Effector CD8-positive, alpha-beta T cell (primary cell): ENCODE results near the gene NEK11.

Experiments
- DNase-seq: peaks from one replicate; lab custom pipeline; 2025; lab: John Stamatoyannopoulos, UW

The NEK11 gene

GRCh38 chr3:131141770-131142169 is 115.1 kb downstream of the NEK11 start:
- no peak for DNase-seq

- DNase-seq, result no peak
These were observed 115.9 kb downstream of the NEK11 start for GRCh38 chr3:131142580-131142979.

DNA sequence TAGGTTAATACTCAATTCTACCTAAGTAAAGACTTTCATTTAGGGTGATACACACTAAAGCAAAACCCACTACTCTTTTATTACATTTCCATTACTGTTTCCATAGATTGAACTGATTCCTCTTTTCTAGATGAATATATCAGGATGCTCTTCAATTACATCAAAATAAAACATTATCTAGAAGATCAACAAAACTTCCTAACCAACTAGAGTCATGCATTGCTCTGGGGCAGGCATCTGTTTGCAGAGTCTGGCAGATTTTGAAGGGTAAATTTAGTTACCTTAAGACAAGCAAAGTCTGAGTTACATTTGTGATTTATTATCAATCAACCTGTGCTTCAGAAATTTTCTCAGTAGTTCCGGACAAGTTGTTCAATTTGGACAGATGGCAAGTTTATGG is 117.1 kb downstream of the NEK11 start:
- DNase-seq, result no peak

DNA sequence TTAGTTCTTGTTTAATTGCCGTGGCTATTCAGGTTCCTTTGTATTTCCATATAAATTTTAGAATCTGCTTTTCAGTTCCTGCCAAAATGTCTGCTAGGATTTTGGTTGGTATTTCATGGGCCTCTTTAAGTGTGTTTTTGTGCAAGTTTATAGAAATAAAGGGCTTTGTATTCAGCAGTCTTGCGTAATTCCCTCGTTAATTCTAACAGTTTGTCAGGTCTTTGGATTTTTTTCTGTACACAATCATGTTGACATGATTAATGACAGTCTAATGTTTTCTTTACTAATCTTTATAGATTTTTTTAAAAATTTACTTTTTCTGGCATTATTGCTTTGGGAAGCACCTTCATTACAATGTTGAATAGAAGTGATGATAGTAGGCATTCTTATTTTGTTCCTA is 120.9 kb downstream of the NEK11 start:
- DNase-seq, result no peak

GRCh38 chr3:131158434-131158833 is 131.8 kb downstream of the NEK11 start:
- no peak for DNase-seq

GRCh38 chr3:131162516-131162915 is 135.8 kb downstream of the NEK11 start:
- no peak for DNase-seq

DNA sequence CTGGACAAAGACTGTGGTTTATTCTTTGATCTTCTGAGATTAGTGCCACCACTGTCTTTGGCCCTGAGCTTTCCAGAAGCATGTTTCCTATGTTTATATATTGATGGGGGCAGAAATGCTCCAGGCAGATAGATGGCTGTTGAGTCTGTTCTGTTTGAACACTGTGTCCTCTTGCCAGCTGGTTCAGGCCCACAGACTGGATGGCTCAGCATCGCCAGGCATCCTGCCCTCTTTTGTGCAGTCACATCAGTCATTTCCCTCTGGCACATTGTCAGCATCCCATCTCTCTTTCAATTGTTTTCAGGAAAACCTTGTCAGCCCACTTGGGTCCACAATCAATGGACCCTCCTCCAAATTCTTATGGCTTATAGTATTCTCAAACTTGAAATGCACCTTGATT is 141.2 kb downstream of the NEK11 start:
- no peak for DNase-seq

DNA sequence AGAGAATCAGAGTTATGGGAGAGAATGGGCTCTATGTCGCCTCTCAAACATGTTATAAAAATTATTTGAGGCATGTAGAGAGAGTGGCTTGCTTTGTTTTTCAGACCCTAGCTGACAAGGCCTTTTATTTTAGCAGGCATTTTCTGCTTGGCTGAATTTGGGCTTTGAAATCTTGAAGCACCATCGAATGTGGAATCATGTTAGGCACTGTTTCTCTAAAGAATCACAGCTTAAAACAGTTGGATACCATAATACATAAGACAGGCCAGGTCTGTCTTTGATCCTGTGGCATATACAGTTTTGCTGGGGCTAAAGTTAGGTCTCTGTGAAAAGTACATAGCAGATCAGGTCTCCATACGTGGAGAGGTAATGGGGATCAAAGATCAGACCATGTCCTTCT is 142.7 kb downstream of the NEK11 start:
- DNase-seq, result no peak

DNA sequence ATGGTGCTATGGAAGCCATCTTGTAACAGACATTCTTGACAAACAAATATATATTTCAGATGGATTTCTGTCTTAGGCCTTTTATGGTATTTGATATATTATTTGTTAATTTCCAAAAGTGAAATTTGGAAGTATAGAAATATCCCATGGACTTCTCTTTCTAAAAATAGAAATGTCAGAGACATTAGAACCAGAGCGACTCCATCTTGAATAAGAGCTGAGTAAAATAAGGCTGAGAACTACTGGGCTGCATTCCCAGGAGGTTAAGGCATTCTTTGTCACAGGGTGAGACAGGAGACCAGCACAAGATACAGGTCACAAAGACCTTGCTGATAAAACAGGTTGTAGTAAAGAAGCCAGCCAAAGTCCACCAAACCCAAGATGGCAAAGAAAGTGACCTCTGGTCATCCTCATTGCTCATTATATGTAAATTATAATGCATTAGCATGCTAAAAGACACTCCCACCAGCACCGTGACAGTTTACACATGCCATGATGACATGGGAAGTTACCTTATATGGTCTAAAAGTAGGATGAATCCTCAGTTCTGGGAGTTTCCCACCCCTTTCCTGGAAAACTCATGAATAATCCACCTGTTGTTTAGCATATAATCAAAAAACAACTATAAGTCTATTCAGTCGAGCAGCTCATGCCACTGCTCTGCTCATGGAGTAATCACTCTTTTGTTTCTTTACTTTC is 146.0 kb downstream of the NEK11 start:
- DNase-seq, result no peak

- DNase-seq, result no peak
These were observed 148.1 kb downstream of the NEK11 start for GRCh38 chr3:131174752-131175151.

DNA sequence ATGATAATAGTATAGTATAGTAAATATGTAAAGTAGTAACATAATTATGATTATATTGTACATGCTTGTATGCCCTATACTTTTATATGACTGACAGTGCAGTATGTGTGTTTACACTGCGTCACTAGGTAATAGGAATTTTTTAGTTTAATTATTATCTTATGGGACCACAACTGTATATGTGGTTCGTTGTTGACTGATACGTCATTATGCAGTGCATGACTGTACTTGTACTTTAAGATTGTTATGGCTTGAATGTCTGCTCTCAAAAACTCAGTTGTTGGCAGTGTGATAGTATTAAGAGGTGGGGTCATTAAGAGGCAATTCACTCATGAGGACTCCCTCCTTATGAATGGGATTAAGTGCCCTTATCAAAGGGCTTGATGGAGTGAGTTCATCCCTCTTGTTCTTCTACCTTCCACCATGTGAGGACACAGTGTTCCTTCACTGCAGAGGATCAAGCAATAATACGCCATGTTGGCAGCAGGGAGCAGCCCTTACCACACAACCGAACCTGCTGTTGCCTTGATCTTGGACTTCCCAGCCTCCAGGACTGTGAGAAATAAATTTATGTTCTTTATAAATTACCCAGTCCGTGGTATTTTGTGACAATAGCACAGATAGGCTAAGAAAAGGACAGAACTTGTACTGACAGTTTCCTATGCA is 152.2 kb downstream of the NEK11 start:
- no peak for DNase-seq

- no peak for DNase-seq
These were observed 166.0 kb downstream of the NEK11 start for GRCh38 chr3:131192701-131193100.

DNA sequence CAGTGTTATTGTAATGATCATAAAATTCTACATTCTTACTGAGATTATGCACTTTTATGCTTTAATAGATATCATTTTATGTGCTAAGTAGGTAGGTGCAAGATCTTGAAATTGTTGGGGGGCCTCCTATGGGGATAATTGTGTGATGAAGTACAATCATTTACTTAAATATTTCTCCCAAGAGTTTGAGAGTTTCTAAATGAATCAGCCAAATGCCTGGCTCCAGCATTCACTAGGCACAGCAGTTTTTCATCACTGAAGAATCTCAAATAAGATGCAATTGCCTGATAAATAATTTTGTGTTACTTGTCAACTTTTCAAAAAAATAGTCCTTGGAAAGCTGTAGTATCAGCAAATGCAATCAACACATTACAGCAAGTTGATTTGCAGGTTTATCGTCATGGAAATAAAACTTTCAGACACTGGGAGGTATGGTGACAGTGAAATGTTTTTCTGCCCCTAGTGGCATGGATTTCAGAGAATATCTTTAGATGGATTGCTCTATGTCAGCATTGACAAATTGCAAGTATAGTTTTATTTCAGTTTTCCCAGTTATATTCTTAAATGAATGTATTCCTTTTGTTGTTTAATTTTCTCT is 167.1 kb downstream of the NEK11 start:
- no peak for DNase-seq

DNA sequence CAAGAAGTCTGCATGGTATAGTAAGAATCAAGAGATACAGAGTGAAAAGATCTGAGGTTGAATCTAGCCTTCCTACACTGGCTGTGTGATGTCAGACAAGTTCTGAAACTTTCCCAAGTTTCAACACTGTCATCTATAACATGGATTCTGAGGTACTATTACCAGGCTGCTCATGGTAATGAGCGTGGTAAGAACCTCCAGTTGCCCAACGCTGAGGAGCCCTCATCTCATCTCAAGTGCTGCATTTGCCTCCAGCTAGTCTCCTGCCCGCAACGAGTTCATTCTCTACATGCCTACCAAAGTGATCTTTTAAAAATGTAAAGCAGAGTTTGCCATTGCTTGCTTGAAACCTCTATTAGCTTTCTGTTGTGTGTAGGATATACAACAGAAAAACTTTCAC is 168.1 kb downstream of the NEK11 start:
- DNase-seq, result no peak

DNA sequence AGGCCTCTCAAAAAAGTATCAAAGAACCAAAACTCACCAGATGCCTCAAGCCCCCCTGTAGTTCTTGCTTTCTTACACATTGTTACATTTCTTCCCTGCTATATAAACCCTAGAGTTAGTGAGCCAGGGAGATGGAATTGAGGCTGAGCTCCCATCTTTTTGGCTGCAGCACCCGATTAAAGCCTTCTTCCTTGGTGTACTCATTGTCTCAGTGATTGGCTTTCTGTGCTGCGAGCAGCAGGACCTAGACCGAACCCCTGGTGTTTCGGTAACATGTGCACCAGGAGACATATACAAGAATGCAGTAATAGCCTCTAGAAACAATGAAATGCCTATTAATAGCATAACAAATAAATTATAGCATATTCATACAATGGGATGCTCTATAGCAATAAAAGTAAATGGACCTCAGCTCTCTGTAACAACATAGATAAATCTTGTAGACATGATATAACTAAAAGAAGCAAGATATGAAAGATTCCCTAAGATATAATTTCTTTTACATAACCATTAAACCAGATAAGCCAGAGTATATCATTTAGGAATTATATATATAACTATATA is 174.0 kb downstream of the NEK11 start:
- DNase-seq, result no peak

- no peak for DNase-seq
These were observed 189.7 kb downstream of the NEK11 start for GRCh38 chr3:131216330-131216729.

- DNase-seq, result no peak
These were observed 190.1 kb downstream of the NEK11 start for GRCh38 chr3:131216801-131217200.

DNA sequence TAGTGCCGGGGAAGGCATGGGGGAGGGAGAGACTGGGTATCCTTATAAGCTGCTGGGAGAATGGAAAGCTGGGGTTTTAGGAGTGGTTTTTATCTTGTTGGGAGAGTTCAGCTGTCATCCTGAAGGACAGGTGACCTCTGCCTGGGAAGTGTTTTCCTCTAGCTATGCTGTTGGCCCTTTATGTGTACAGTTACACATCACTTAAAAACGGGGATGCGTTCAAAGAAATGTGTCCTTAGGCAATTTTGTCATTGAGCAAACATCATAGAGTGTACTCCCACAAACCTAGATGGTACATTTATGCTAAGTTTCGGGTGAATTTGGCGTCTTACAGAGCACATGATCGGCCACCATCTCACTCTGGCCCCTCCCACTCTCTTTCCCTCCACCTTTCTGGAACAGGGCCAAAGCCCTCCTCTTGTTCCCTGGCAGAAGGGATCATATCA is 190.6 kb downstream of the NEK11 start:
- DNase-seq, result no peak

- no peak for DNase-seq
These were observed 191.5 kb downstream of the NEK11 start for GRCh38 chr3:131218196-131218595.

DNA sequence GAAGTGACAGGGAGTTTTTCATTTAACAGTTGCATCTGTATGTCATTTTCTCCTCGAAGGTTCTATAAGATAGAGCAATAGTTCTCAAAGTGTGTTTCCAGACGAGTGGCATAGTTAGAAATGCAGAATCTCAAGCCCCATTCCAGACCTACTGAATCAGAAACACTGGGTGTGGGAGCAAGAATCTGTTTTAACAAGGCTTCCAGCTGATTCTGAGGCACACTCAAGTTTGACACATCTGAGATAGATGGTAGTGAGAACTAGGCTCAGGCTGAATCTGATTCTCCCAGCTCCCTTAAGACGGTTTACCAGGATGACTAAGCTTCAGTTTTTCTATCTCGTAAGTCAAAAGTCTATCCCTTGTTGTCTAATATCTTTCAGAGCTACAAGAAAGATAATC is 195.1 kb downstream of the NEK11 start:
- DNase-seq, result no peak

- no peak for DNase-seq
These were observed 195.9 kb downstream of the NEK11 start for GRCh38 chr3:131222599-131222998.

DNA sequence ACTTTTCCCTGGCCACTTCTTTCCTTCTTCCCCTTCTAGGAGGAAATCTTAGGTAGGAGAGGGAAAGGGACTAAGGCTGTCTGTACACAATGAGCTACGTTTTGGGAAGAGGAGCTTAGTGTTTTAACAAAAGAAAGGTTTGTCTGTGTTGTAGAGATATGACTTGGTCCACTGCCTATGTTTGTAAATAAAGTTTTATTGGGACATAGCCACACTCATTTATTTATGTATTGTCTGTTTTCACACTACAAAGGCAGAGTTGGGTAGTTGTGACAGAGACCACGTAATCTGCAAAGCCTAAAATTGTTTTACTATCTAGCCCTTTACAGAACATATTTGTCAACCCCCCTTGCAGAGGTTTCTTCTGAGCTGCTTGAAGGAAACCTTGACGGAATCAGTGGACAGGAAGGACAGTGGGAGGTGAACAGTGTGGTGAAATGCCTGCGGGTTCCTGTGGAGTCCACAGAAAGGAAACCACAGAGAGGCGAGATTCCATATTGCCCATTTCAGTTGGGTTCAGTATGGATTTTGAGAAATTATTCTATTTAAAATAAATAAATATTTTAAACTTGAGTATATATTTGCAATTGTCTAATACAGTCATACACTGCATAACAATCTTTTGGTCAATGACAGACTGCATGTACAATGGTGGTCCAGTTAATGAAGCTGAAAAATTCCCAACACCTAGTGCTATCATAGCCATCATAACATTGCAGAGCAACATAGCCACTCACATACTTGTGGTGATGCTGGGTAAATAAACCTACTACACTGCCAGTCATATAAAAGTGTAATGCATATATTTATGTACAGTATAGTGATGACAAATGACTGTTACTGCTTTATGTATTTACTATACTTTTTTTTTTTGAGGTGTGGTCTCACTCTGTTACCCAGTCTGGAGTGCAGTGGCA is 197.0 kb downstream of the NEK11 start:
- DNase-seq, result no peak
